ENCODE measurements around the gene DRAP1.

DRAP1 gene

DNA sequence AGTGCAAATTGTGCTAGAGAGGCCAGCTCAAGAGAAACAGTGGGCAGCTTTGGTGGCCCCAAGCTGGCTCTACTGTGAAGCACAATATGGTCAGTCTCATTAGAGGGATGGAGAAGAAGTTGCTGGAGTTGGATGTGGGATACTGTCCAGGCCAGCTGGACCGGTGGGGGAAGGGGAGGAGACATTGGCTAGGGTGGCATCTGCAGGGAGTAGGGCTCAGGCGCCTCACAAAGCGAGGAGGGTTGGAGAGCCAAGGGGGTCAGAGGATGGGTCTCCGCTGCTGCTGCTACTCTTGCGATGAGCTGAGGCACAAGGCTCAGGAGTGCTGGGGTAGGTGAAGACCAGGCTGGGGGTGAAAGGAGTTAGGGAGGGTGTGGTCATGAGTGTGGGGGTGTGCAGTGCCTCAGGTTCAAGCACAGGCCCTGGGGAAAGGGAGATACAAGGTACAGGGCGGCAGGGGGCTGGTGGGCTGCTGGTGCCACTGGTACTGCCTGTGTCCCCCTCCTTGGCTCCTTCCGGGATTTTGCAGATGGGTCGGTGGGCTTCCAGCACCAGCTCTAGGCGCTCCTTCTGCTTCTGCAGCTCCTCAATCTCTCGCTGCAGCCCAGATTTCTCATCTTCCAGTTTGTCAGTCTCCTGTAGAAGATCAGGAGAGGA lies 26.4 kb upstream of the DRAP1 start:
- TF ChIP-seq, protein P1, sequence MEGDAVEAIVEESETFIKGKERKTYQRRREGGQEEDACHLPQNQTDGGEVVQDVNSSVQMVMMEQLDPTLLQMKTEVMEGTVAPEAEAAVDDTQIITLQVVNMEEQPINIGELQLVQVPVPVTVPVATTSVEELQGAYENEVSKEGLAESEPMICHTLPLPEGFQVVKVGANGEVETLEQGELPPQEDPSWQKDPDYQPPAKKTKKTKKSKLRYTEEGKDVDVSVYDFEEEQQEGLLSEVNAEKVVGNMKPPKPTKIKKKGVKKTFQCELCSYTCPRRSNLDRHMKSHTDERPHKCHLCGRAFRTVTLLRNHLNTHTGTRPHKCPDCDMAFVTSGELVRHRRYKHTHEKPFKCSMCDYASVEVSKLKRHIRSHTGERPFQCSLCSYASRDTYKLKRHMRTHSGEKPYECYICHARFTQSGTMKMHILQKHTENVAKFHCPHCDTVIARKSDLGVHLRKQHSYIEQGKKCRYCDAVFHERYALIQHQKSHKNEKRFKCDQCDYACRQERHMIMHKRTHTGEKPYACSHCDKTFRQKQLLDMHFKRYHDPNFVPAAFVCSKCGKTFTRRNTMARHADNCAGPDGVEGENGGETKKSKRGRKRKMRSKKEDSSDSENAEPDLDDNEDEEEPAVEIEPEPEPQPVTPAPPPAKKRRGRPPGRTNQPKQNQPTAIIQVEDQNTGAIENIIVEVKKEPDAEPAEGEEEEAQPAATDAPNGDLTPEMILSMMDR (IDR thresholded peaks at IDR 0.05; ENCODE audit: borderline replicate concordance, control extremely low read depth, extremely low read depth, insufficient read depth, missing control alignments): no peak
- no peak for DNase-seq (ENCODE audit: low spot score)
- in situ Hi-C loops (cut with MboI; ENCODE audit: low sequenced_read_pairs, unreplicated experiment): no loop called here

DNA sequence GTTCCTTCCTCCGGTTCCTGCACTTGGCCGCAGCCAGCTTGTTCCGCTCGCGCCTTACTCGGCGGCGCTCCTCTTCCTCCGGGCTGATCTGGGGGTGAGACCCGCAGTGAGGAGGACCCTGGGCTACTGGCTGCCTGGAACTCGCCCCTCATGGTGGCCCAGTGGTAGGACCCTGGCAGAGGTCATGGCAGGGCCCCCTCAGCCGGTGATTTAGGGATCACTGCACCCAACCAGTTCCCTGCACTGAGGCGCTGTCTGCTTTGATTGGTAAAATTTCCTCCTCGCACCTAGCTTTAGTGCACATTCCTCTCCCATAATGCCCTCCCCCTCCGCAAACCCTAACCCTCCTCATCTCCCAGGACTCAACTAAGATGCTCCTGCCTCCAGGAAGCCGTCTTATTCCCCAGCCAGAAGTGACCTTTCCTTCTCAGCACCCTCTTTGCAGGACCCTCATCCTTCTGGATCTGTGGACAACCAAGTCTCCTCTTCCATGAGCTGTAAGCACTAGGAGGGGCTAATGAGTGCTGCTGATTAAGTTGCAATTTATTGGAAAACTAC lies 25.1 kb upstream of the DRAP1 start:
- TF ChIP-seq, protein P1 (IDR thresholded peaks at IDR 0.05; ENCODE audit: borderline replicate concordance, control extremely low read depth, extremely low read depth, insufficient read depth, missing control alignments): no peak
- in situ Hi-C loops (cut with MboI; ENCODE audit: low sequenced_read_pairs, unreplicated experiment): no loop called here
- no peak for DNase-seq (ENCODE audit: low spot score)

DNA sequence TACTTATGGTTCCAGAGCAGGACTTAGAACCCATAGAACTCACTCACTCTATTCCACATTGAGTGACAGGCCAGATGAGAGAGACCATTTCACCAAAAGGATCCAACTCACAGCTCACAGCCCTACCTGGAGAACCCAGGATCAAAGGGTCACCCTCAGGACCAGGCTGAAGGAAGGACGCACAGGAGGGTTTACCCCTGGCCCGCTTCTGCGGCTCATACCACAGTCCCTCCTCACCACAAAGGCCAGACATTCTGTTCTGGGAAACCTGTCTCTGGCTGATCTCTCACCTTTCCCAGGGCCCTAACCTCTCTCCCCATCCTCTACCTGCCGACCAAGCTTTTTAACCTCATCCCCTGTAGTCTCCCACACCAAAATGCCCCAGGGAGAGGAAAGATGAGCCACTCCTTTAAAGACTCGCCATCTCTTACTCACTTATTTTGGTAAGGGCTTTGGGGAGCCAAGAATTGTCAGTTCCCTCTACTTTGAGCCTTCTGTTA lies 23.7 kb upstream of the DRAP1 start:
- TF ChIP-seq, protein P1 (IDR thresholded peaks at IDR 0.05; ENCODE audit: borderline replicate concordance, control extremely low read depth, extremely low read depth, insufficient read depth, missing control alignments): no peak
- in situ Hi-C loops (cut with MboI; ENCODE audit: low sequenced_read_pairs, unreplicated experiment): no loop called here

DNA sequence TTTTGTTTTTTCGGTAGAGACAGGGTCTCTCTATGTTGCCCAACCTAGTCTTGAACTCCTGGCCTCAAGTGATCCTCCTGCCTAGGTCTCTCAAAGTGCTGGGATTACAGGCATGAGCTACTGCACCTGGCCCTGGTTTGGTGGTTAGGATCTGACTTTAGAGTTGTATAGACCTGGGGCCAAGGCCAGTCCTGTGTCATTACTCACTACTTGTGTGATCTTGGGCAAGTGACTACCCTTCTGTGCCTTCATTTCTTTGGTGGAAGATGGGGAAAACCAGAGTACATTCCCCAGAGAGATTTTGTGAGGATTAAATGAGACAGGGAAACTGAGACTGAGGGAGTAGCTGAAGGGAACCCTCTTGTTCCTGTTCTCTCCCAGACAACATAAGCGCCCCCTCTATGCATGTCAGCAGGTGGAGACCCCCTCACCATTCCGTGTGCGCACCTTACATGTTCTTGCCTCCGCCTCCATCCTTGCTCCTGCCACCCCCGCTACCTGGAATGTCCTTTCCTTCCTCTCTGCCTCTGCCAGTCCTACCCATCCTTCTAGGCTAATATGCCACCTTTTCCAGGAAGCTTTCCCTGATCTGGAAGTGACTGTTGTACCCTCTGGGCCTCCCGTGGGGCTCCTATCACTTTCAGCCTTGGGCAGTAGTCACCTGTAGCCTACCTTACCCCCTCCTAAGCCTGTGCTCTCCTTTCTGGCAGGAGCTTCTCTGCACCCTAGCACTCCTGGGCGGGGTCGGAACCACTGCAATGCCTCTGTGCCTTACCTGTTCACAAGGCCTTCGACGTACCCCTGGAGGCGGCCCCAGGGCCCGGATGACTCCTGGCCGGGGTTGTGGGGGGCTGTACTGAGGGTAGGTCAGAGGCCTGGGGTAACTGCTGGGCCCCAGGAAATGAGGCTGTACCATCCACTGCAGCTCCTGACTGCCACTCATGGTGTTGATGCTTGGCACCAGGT lies 22.9 kb upstream of the DRAP1 start:
- in situ Hi-C loops (cut with MboI; ENCODE audit: low sequenced_read_pairs, unreplicated experiment): no loop called here
- no peak for DNase-seq (ENCODE audit: low spot score)

More for the DNA sequence above, 23.7 kb upstream of the DRAP1 start:
- DNase-seq (ENCODE audit: low spot score): no peak

DNA sequence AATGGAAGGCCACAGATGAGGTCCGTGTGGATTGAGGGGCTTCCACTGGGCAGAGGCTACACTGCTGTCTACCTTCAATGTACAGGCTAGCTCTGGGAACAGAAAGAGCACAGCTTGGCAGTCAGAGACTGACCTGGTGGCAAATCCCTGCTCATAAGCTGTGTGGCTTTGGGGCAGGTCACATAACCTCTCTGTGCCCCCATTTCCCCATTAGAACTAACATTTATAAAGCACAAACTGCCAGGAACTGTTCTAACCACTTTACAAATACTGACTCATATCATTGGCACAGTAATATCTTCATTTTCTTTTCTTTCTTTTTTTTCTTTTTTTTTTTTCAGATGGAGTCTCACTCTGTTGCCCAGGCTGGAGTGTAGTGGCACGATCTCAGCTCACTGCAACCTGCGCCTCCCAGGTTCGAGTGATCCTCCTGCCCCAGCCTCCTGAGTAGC lies 22.2 kb upstream of the DRAP1 start:
- TF ChIP-seq, protein P1 (IDR thresholded peaks at IDR 0.05; ENCODE audit: borderline replicate concordance, control extremely low read depth, extremely low read depth, insufficient read depth, missing control alignments): no peak
- no peak for DNase-seq (ENCODE audit: low spot score)
- in situ Hi-C loops (cut with MboI; ENCODE audit: low sequenced_read_pairs, unreplicated experiment): no loop called here

More for the DNA sequence above, 22.9 kb upstream of the DRAP1 start:
- TF ChIP-seq, protein P1 (IDR thresholded peaks at IDR 0.05; ENCODE audit: borderline replicate concordance, control extremely low read depth, extremely low read depth, insufficient read depth, missing control alignments): no peak

DNA sequence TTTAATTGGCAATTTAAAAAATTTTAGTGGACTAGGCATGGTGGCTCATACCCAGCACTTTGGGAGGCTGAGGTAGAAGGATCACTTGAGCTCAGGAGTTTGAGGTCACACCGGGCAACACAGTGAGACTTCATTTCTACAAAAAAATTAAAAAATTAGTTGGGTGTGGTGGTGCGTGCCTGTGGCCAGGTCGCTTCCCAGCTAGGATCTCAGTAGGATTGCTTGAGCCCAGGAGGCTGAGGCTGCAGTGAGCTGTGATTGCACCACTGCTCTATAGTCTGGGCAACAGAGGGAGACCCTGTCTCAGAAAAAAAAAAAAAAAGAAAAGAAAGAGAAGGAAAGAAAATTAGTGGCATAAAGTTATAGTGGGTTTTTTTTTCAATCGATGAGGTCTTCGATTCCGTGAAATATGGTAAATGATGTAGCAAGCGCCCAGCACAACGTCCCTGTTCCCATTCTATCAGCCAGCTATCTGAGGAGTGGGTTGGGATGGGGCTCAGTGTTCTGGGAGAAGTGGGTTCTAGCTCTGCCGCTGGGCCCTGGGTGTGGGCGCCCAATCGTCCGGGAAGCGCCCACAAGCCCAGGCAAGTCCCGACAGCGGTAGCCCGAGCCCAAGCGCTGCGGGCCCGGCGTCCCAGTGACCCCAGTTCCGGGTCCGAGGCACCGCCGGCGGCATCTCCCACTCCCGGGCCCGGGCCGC lies 20.4 kb upstream of the DRAP1 start:
- in situ Hi-C loops (cut with MboI; ENCODE audit: low sequenced_read_pairs, unreplicated experiment): no loop called here
- TF ChIP-seq, protein P1 (IDR thresholded peaks at IDR 0.05; ENCODE audit: borderline replicate concordance, control extremely low read depth, extremely low read depth, insufficient read depth, missing control alignments): no peak
- no peak for DNase-seq (ENCODE audit: low spot score)
